HCT116 (cell line): ENCODE results near the gene ARL15. TPM values are rescaled to one million over a fixed set of nuclear protein-coding genes. Genes with fewer than 3 reads are reported as not detected.

ENCODE experiments used
- ATAC-seq: fragments of 200-7000 bp; cut with Tn5 transposase; 2 replicates; pipeline ENCODE4 v1.9.1; 2020; ENCODE audit warnings: mild to moderate bottlenecking, moderate library complexity
- BruUV-seq: library from RNA; stranded (reverse); fragments of 400-500 nt; replicated peaks from 2 replicates; lab custom pipeline; 2021; lab: Mats Ljungman, UMichigan
- CTCF ChIA-PET: fragments of 300-600 bp; sonication (Branson Sonifier 250); formaldehyde crosslinking; loops from one replicate; lab custom pipeline; 2021; ENCODE audit warnings: antibody characterized with exemption; lab: Charles Lee
- POLR2A ChIA-PET: fragments of 300-600, 350-600 bp; sonication (Branson Sonifier 250); formaldehyde crosslinking; loops from one replicate; lab custom pipeline; 2021; ENCODE audit warnings: antibody characterized with exemption; lab: Charles Lee
- RAD21 ChIA-PET, 2 experiments: fragments of 300-600 bp; sonication (Branson Sonifier 250); formaldehyde crosslinking; loops; one replicate each; lab custom pipeline; 2023; ENCODE audit warnings: low total read pairs in 2 of 2; ENCODE audit not compliant: uncharacterized antibody in 2 of 2, unreplicated experiment in 2 of 2, low non-redundant PET in 1 of 2; lab: Charles Lee
- DNase-seq: peaks from one replicate; pipeline ENCODE4 v3.0.0-alpha.2; 2010; ENCODE audit warnings: low read depth, low spot score
- H2AFZ ChIP-seq: fragments of 200-600 bp; shearing (Covaris generic), sonication (generic); 2 replicates; pipeline ENCODE4 v1.6.1; 2017; ENCODE audit warnings: low read depth, mixed run types, mixed read lengths, antibody characterized with exemption, low read length; ENCODE audit not compliant: poor library complexity, severe bottlenecking
- H3K27ac ChIP-seq: 2 replicates; pipeline ENCODE4 v1.5.1; 2012; ENCODE audit warnings: low read depth, low read length
- H3K27me3 ChIP-seq: fragments of 200-600 bp; sonication (generic); 2 replicates; pipeline ENCODE4 v1.6.1; 2016; ENCODE audit warnings: mixed run types, low read length, mixed read lengths; ENCODE audit not compliant: insufficient read depth
- H3K36me3 ChIP-seq, 2 experiments: fragments of 200-500 bp in 1 of 2; fragments of 200-600 bp in 1 of 2; sonication (Bioruptor generic) in 1 of 2; sonication (generic) in 1 of 2; 2 replicates each; pipeline versions ENCODE4 v1.5.1 to v1.6.1; 2014 to 2016; ENCODE audit warnings: low read length in 2 of 2, inconsistent platforms in 1 of 2, mixed read lengths in 1 of 2, mixed run types in 1 of 2; ENCODE audit not compliant: insufficient read depth in 2 of 2, control insufficient read depth in 1 of 2
- H3K4me1 ChIP-seq, 2 experiments: fragments of 200-600 bp in 1 of 2; sonication (generic) in 1 of 2; 2 replicates each; pipeline versions ENCODE4 v1.5.1 to v1.6.1; 2012 to 2017; ENCODE audit warnings: low read length in 2 of 2, inconsistent platforms in 1 of 2, mild to moderate bottlenecking in 1 of 2, mixed read lengths in 1 of 2, mixed run types in 1 of 2, moderate library complexity in 1 of 2; ENCODE audit not compliant: insufficient read depth in 2 of 2, control insufficient read depth in 1 of 2
- H3K4me2 ChIP-seq: fragments of 200-600 bp; sonication (generic); 2 replicates; pipeline ENCODE4 v1.6.1; 2017; ENCODE audit warnings: mixed run types, low read length, mixed read lengths
- H3K4me3 ChIP-seq, 2 experiments: fragments of 200-600 bp in 1 of 2; sonication (generic) in 1 of 2; replicated peaks in 1 of 2; 2 replicates each; pipeline ENCODE4 v1.5.1; 2011 to 2016; ENCODE audit warnings: low read length in 2 of 2, control low read depth in 1 of 2, low read depth in 1 of 2, mild to moderate bottlenecking in 1 of 2, mixed read lengths in 1 of 2, mixed run types in 1 of 2
- H3K79me2 ChIP-seq: fragments of 200-600 bp; sonication (generic); 2 replicates; pipeline ENCODE4 v1.6.1; 2017; ENCODE audit warnings: mild to moderate bottlenecking, mixed run types, low read length, moderate library complexity, mixed read lengths; ENCODE audit not compliant: insufficient read depth
- H3K9ac ChIP-seq: fragments of 200-600 bp; sonication (generic); 2 replicates; pipeline ENCODE4 v1.6.1; 2016; ENCODE audit warnings: low read length, mixed read lengths
- H3K9me2 ChIP-seq: fragments of 200-600 bp; sonication (generic), shearing (Covaris generic); 2 replicates; pipeline ENCODE4 v1.6.1; 2017; ENCODE audit warnings: mixed run types, mild to moderate bottlenecking, moderate library complexity; ENCODE audit not compliant: insufficient read depth
- H3K9me3 ChIP-seq, 2 experiments: fragments of 200-500 bp in 1 of 2; fragments of 200-600 bp in 1 of 2; sonication (Bioruptor generic) in 1 of 2; sonication (generic) in 1 of 2; 2 replicates each; pipeline ENCODE4 v1.6.1; 2014 to 2017; ENCODE audit warnings: low read length in 2 of 2, mixed read lengths in 2 of 2, inconsistent platforms in 1 of 2, low read depth in 1 of 2, mild to moderate bottlenecking in 1 of 2, mixed run types in 1 of 2, moderate library complexity in 1 of 2; ENCODE audit not compliant: control insufficient read depth in 1 of 2, insufficient read depth in 1 of 2
- H4K20me1 ChIP-seq: fragments of 200-600 bp; sonication (generic), shearing (Covaris generic); 2 replicates; pipeline ENCODE4 v1.6.1; 2017; ENCODE audit warnings: mixed run types, mild to moderate bottlenecking, moderate library complexity; ENCODE audit not compliant: insufficient read depth
- EGR1 ChIP-seq: IDR thresholded peaks from 2 replicates; pipeline ENCODE4 v1.6.1; 2012; ENCODE audit warnings: low read depth
- EZH2 ChIP-seq: fragments of 200-600 bp; sonication (generic); IDR thresholded peaks from 2 replicates; pipeline ENCODE4 v1.6.1; 2017; ENCODE audit warnings: antibody characterized with exemption, mixed run types
- FOSL1 ChIP-seq: IDR thresholded peaks from 2 replicates; pipeline ENCODE4 v1.6.1; 2012; ENCODE audit warnings: low read depth
- MAX ChIP-seq: IDR thresholded peaks from 2 replicates; pipeline ENCODE4 v1.6.1; 2012
- POLR2AphosphoS5 ChIP-seq: IDR thresholded peaks from 2 replicates; pipeline ENCODE4 v1.6.1; 2011; ENCODE audit warnings: mild to moderate bottlenecking, low read depth, low read length, moderate library complexity
- SIN3A ChIP-seq: IDR thresholded peaks from 2 replicates; pipeline ENCODE4 v1.6.1; 2012; ENCODE audit warnings: low read depth
- SRF ChIP-seq: IDR thresholded peaks from 2 replicates; pipeline ENCODE4 v1.6.1; 2012; ENCODE audit warnings: low read depth
- TCF7L2 ChIP-seq: IDR thresholded peaks from 2 replicates; pipeline ENCODE4 v1.7.0; 2011; ENCODE audit warnings: borderline replicate concordance, inconsistent platforms; ENCODE audit not compliant: insufficient read depth, insufficient read length; ENCODE audit errors: extremely low read depth
- ZBTB33 ChIP-seq: IDR thresholded peaks from 2 replicates; pipeline ENCODE4 v1.6.1; 2011; ENCODE audit warnings: mild to moderate bottlenecking, low read length, moderate library complexity; ENCODE audit not compliant: insufficient replicate concordance; ENCODE audit errors: extremely low read depth
- intact Hi-C: fragments of 100-400 bp; cut with micrococcal nuclease; formaldehyde crosslinking; loops from 2 replicates; pipeline ENCODE4 v1.10.0; 2022
- total RNA-seq: library from RNA; stranded (reverse); gene quantifications from one replicate; pipeline ENCODE4 v1.2.1, GENCODE V29; 2021; ENCODE audit not compliant: unreplicated experiment

Gene ARL15
- total RNA-seq, 1 experiment from 2014 or later = 15.0 TPM

DNA sequence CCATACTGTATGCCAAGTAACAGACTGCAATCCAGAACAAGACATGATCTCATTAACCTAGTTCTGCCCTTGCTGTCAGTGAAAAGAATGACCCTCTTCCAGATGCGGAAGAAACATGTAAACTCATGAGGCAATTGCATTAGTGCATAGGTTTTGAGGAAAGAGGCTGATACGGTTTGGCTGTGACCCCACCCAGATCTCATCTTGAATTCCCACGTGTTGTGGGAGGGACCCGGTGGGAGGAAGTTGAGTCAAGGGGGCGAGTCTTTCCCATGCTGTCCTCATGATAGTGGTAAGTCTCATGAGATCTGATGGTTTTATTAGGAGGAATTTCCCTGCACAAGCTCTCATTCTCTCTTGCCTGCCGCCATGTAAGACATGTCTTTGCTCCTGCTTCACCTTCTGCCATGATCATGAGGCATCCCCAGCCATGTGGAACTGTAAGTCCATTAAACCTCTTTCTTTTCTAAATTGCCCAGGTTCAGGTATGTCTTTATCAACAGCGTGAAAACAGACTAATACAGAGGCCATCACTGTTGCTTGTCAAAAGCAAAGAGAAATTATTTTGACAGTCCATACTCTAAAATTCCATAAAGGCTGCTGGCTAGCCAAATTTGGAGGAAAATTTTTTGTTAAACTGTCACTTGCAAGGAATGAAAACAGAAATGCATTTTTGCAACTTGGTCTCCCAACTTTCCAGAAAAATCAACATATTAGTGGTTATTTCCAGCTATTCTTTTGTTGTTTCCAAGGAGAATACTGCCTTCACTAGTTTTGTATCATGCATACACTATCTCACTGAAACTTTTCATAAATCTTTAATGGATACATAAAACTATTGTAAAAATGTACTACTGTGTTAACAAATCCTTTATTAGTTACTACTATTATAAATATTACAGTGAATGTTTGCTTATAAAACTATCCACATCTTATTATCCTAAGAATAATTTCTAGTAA is 3.2 kb upstream of the ARL15 start:
- H3K9me3 ChIP-seq = no peaks in the 10 kb centered on the region
- intact Hi-C loops = loop anchor here (10.0 kb wide), 1 partner anchor 101 kb away; no protein-coding TSS in a partner anchor
- POLR2A ChIA-PET = no interaction called here
- no peaks in the 10 kb centered on the region for H3K36me3 ChIP-seq
- ATAC-seq = no peak
- RAD21 ChIA-PET = no interaction called here
- H3K9ac ChIP-seq = no peak overlapping the region
- no peaks in the 10 kb centered on the region for H3K79me2 ChIP-seq
- H3K4me2 ChIP-seq = no peak overlapping the region
- no peak for TF ChIP-seq POLR2AphosphoS5
- TF ChIP-seq ZBTB33 = no peak
- no peak for TF ChIP-seq FOSL1
- TF ChIP-seq SIN3A = no peak
- TF ChIP-seq EZH2 = no peak
- no peak for TF ChIP-seq EGR1
- no peak for TF ChIP-seq TCF7L2
- TF ChIP-seq MAX = no peak
- no peak for TF ChIP-seq SRF
- CTCF ChIA-PET = no interaction called here
- no peak for DNase-seq
- no peaks in the 10 kb centered on the region for H4K20me1 ChIP-seq
- no peaks in the 10 kb centered on the region for H3K27me3 ChIP-seq
- no TSS peak for BruUV-seq
- peaks cover 9 to 19% of the 10 kb centered on the region in 2 experiments; a peak in 2 of 4 replicates for H3K4me1 ChIP-seq
- no peak overlapping the region for H3K4me3 ChIP-seq
- no peak overlapping the region for H3K27ac ChIP-seq
- H2AFZ ChIP-seq = no peak overlapping the region
- no peaks in the 10 kb centered on the region for H3K9me2 ChIP-seq
